Measurements from ENCODE around the gene ACADVL.

GRCh38 chr17:7233701-7234082 lies 14.0 kb downstream of the ACADVL start:
- TF ChIP-seq CTCF (IDR thresholded peaks at IDR 0.05) (no peak), POLR2A (IDR thresholded peaks at IDR 0.05) (no peak)

Measured in right lobe of liver (tissue), 4 donors.